ENCODE data around the gene PCDHGC5. TPM values are rescaled to one million over a fixed set of nuclear protein-coding genes. Genes with fewer than 3 reads are reported as not detected.

PCDHGC5 gene
- total and polyA plus RNA-seq, 2 donors (not counting 3 experiments of a cell fraction or from before 2014, with no cell fraction given): 0.21 to 1.2 TPM

DNA sequence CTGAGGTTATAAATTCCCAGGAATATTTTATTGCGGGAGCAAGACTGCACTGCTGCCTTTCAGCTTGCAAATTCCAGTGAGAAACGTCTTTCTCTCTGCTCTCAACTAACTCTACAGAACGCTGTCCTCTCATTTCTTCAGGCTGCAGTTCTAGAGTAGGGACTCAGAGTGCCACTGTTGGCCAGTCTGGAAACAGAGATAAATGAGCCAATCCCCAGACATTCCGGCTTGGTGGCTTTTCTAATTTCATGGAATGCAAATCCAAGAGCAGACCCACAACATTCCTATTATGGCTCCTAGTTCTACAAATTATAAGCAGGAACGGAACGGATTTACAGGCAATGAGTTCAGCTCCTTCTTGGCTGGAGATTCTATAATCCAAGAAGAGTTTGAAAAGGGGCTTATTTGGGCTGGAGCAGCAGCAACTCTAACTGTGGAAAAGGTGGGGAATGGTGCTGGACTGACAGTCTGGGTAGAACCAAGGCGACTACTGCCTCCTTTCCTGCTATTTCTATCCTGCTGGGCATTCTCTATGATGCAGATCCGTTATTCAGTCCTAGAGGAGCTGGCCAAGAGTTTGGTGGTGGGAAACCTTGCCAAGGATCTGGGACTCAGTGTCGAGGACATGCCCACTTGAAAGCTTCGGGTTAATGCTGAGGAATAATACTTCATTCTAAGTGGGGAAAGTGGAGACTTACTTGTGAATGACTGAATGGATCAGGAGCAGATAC, 49.3 kb upstream of the PCDHGC5 start:
- H3K4me1 ChIP-seq (ENCODE audit: control insufficient read depth, extremely low read depth, insufficient read depth, low read length): no peaks in the 10 kb centered on the region
- H3K9ac ChIP-seq (replicated peaks; ENCODE audit: extremely low read depth, insufficient read depth, low read length): no peak overlapping the region
- intact Hi-C loops (cut with micrococcal nuclease) (no loop called here), dilution Hi-C loops (cut with MboI; ENCODE audit: extremely low pct_ligation_motif_present, low sequenced_read_pairs) (no loop called here)
- H3K36me3 ChIP-seq (ENCODE audit: control insufficient read depth in 2 of 2, extremely low read depth in 1 of 2, insufficient read depth in 2 of 2, low read length in 2 of 2): no peaks in the 10 kb centered on the region
- H3K27ac ChIP-seq (ENCODE audit: insufficient read depth, low read depth, low read length): no peak overlapping the region
- DNase-seq (ENCODE audit: low read depth, low spot score) (no peak), FAIRE-seq (no peak)
- no peak overlapping the region for H3K4me3 ChIP-seq (replicated peaks in 1 of 3; ENCODE audit: insufficient read depth in 1 of 3, low read depth in 1 of 3, low read length in 3 of 3)
- H2AFZ ChIP-seq (ENCODE audit: low read depth, low read length): no peak overlapping the region
- POLR2A ChIA-PET: no interaction called here
- no peaks in the 10 kb centered on the region for H3K9me1 ChIP-seq (replicated peaks; ENCODE audit: control insufficient read depth, extremely low read depth, insufficient read depth, low read length)
- no peak for TF ChIP-seq MYC (IDR thresholded peaks at IDR 0.05; ENCODE audit: low read depth, low read length)
- no peak for TF ChIP-seq JUN (IDR thresholded peaks at IDR 0.05; ENCODE audit: borderline replicate concordance, insufficient read depth, insufficient read length, low read depth)
- no peak for TF ChIP-seq GATA2 (IDR thresholded peaks at IDR 0.05; ENCODE audit: insufficient read depth, insufficient read length, low read depth, low read length)
- TF ChIP-seq, protein P1, sequence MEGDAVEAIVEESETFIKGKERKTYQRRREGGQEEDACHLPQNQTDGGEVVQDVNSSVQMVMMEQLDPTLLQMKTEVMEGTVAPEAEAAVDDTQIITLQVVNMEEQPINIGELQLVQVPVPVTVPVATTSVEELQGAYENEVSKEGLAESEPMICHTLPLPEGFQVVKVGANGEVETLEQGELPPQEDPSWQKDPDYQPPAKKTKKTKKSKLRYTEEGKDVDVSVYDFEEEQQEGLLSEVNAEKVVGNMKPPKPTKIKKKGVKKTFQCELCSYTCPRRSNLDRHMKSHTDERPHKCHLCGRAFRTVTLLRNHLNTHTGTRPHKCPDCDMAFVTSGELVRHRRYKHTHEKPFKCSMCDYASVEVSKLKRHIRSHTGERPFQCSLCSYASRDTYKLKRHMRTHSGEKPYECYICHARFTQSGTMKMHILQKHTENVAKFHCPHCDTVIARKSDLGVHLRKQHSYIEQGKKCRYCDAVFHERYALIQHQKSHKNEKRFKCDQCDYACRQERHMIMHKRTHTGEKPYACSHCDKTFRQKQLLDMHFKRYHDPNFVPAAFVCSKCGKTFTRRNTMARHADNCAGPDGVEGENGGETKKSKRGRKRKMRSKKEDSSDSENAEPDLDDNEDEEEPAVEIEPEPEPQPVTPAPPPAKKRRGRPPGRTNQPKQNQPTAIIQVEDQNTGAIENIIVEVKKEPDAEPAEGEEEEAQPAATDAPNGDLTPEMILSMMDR (IDR thresholded peaks at IDR 0.05; ENCODE audit: extremely low read depth in 1 of 2, insufficient read depth in 1 of 2, low read depth in 1 of 2, low read length in 2 of 2): no peak
- no peak for TF ChIP-seq POLR2A (IDR thresholded peaks at IDR 0.05; ENCODE audit: low read depth, low read length)
- TF ChIP-seq FOS (IDR thresholded peaks at IDR 0.05; ENCODE audit: borderline replicate concordance, insufficient read depth, low read length): no peak
- no peak for TF ChIP-seq EZH2 (IDR thresholded peaks at IDR 0.05; ENCODE audit: borderline replicate concordance, low read depth, low read length, severe bottlenecking)
- TF ChIP-seq, protein P2, sequence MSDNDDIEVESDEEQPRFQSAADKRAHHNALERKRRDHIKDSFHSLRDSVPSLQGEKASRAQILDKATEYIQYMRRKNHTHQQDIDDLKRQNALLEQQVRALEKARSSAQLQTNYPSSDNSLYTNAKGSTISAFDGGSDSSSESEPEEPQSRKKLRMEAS (IDR thresholded peaks at IDR 0.05; ENCODE audit: insufficient read depth, insufficient read length): no peak
- TF ChIP-seq POLR2AphosphoS5 (IDR thresholded peaks at IDR 0.05; ENCODE audit: insufficient read depth, low read depth, low read length): no peak
- no peaks in the 10 kb centered on the region for H3K79me2 ChIP-seq (ENCODE audit: control insufficient read depth, insufficient read depth, low read length)
- H3K4me2 ChIP-seq (ENCODE audit: insufficient read depth, low read length): no peak overlapping the region
- H3K9me3 ChIP-seq (replicated peaks; ENCODE audit: control insufficient read depth, insufficient read depth, low read length): no peaks in the 10 kb centered on the region
- BruUV-seq (replicated peaks): no TSS peak
- H4K20me1 ChIP-seq (replicated peaks; ENCODE audit: control insufficient read depth, extremely low read depth, insufficient read depth, low read length): no peaks in the 10 kb centered on the region
- CTCF ChIA-PET: interaction anchor here (2.1 to 2.6 kb wide), 2 partner anchors 9 to 118 kb away, joined by 9 to 16 read pairs; partner anchors contain the start of gene PCDHGA12
- H3K27me3 ChIP-seq (ENCODE audit: control insufficient read depth in 2 of 2, insufficient read depth in 2 of 2, low read length in 2 of 2): peaks cover 0 to 4% of the 10 kb centered on the region in 2 experiments
